Stimulated activated CD4-positive, alpha-beta T cell treated with anti-CD3 and anti-CD28 coated beads, TNF-alpha, amount 100 ng/mL, for 1 hour (primary cell): ENCODE data around the gene RNF14.

Experiments
- DNase-seq, 3 donors: peaks; one replicate each; pipeline ENCODE4 v3.0.0-alpha.2; 2020; ENCODE audit warnings: low read depth in 3 of 3, low spot score in 1 of 3

Gene RNF14

GRCh38 chr5:141947316-141947715 is 21.6 kb upstream of the RNF14 start:
- DNase-seq, result no peak

- no peak for DNase-seq
These were observed 20.1 kb upstream of the RNF14 start for GRCh38 chr5:141948812-141949211.

GRCh38 chr5:141949511-141949910 is 19.4 kb upstream of the RNF14 start:
- no peak for DNase-seq

GRCh38 chr5:141950207-141951005 is 18.5 kb upstream of the RNF14 start:
- no peak for DNase-seq

GRCh38 chr5:141951332-141951781 is 17.5 kb upstream of the RNF14 start:
- no peak for DNase-seq

- no peak for DNase-seq
These were observed 16.9 kb upstream of the RNF14 start for GRCh38 chr5:141952020-141952419.

GRCh38 chr5:141954194-141954593 is 14.7 kb upstream of the RNF14 start:
- DNase-seq, result no peak

GRCh38 chr5:141957367-141957996 is 11.4 kb upstream of the RNF14 start:
- DNase-seq, result no peak

GRCh38 chr5:141958113-141958512 is 10.8 kb upstream of the RNF14 start, which contains the start of gene PCDH12:
Gene PCDH12 (minus strand): TSS chr5:141958202. CDS start chr5:141957851, 351 bp downstream.
- no peak for DNase-seq

GRCh38 chr5:141958546-141959172 is 10.2 kb upstream of the RNF14 start:
- DNase-seq, result no peak

- no peak for DNase-seq
These were observed 8.9 kb upstream of the RNF14 start for GRCh38 chr5:141960018-141960417.

GRCh38 chr5:141960449-141961323 is 8.2 kb upstream of the RNF14 start:
- DNase-seq, result peak; percentile 72 to 84 (median 81)

GRCh38 chr5:141961466-141961865 is 7.4 kb upstream of the RNF14 start:
- DNase-seq, result no peak

- no peak for DNase-seq
These were observed 5.2 kb upstream of the RNF14 start for GRCh38 chr5:141963701-141964100.

GRCh38 chr5:141965071-141965470 is 3.8 kb upstream of the RNF14 start:
- no peak for DNase-seq

- DNase-seq, result no peak
These were observed 2.5 kb upstream of the RNF14 start for GRCh38 chr5:141966275-141966962.

GRCh38 chr5:141966963-141967333 is 2.0 kb upstream of the RNF14 start:
- no peak for DNase-seq

- no peak for DNase-seq
These were observed 1.2 kb downstream of the RNF14 start for GRCh38 chr5:141969783-141970771.

GRCh38 chr5:141973871-141974595 is 5.1 kb downstream of the RNF14 start:
- no peak for DNase-seq
